TTC549 (cell line): Measurements from ENCODE around the gene ZNRF1.
"Not testable (repeated sequence)": the region's sequence is repeated elsewhere in the genome, so short reads cannot be mapped to it uniquely, and the experiment has no call there.

Source experiments
- FAIRE-seq: peaks from 2 replicates; lab custom pipeline; 2012; peaks lifted over from hg19 to GRCh38; lab: Jason Lieb, UNC

The ZNRF1 gene

GRCh38 chr16:75114946-75115825, 116.4 kb downstream of the ZNRF1 start:
- no peak for FAIRE-seq

- no peak for FAIRE-seq
These were observed 117.5 kb downstream of the ZNRF1 start, which contains the start of gene LDHD for GRCh38 chr16:75116081-75116910. Gene LDHD (minus strand): TSS chr16:75116780. CDS start chr16:75116720, 60 bp downstream.

GRCh38 chr16:75116911-75117245, 118.1 kb downstream of the ZNRF1 start:
- no peak for FAIRE-seq

- no peak for FAIRE-seq
These were observed 120.2 kb downstream of the ZNRF1 start for GRCh38 chr16:75118943-75119539.

- no peak for FAIRE-seq
These were observed 121.4 kb downstream of the ZNRF1 start for GRCh38 chr16:75120253-75120652.

- no peak for FAIRE-seq
These were observed 123.2 kb downstream of the ZNRF1 start for GRCh38 chr16:75121949-75122568.

- FAIRE-seq, result no peak
These were observed 123.8 kb downstream of the ZNRF1 start for GRCh38 chr16:75122609-75123008.

GRCh38 chr16:75127713-75128415, 129.0 kb downstream of the ZNRF1 start:
- no peak for FAIRE-seq

- not testable (repeated sequence) for FAIRE-seq
These were observed 130.8 kb downstream of the ZNRF1 start for GRCh38 chr16:75129421-75130149.

- no peak for FAIRE-seq
These were observed 131.4 kb downstream of the ZNRF1 start for GRCh38 chr16:75130150-75130771.

- FAIRE-seq, result no peak
These were observed 132.3 kb downstream of the ZNRF1 start for GRCh38 chr16:75131081-75131480.

- no peak for FAIRE-seq
These were observed 139.4 kb downstream of the ZNRF1 start for GRCh38 chr16:75138233-75138632.

- FAIRE-seq, result no peak
These were observed 139.8 kb downstream of the ZNRF1 start for GRCh38 chr16:75138636-75139035.

GRCh38 chr16:75139498-75139897, 140.7 kb downstream of the ZNRF1 start:
- no peak for FAIRE-seq

- FAIRE-seq, result no peak
These were observed 145.1 kb downstream of the ZNRF1 start for GRCh38 chr16:75143941-75144340.

- no peak for FAIRE-seq
These were observed 149.1 kb downstream of the ZNRF1 start for GRCh38 chr16:75147968-75148310.

- peak; percentile 19 for FAIRE-seq
These were observed 149.7 kb downstream of the ZNRF1 start, which contains the start of gene ZFP1 for GRCh38 chr16:75148311-75149195. Gene ZFP1 (plus strand): TSS chr16:75148524. CDS start chr16:75152952, 4,428 bp downstream.

- no peak for FAIRE-seq
These were observed 153.0 kb downstream of the ZNRF1 start for GRCh38 chr16:75151798-75152197.

- FAIRE-seq, result no peak
These were observed 153.8 kb downstream of the ZNRF1 start for GRCh38 chr16:75152635-75153034.

GRCh38 chr16:75160386-75160785, 161.6 kb downstream of the ZNRF1 start:
- FAIRE-seq, result no peak
